GM12892 (cell line): Measurements from ENCODE around the gene IL4I1.

Experiments
- POLR2A ChIP-seq: IDR thresholded peaks from 2 replicates; pipeline ENCODE4 v1.6.1; 2011; ENCODE audit warnings: low read depth, low read length, control low read depth
- POLR2AphosphoS5 ChIP-seq: IDR thresholded peaks from 2 replicates; pipeline ENCODE4 v1.6.1; 2011; ENCODE audit warnings: low read depth, low read length, control low read depth

DNA sequence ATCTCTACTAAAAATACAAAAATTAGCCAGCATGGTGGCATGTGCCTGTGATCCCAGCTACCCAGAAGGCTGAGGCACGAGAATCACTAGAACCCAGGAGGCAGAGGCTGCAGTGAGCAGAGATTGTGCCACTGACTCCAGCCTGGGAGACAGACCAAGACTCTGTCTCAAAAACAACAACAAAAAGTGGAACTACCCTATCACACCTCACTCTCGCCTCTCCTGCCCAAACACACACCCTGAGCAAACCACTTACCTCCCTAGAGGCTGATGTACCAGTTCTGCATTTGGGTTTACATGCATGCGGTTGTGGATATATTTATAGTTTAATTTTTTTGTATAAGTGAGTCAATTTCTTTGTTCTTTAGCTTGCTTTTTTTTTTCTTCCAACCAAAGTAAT is 53.4 kb downstream of the IL4I1 start:
- TF ChIP-seq POLR2AphosphoS5 (no peak), POLR2A (no peak)
